Esophagus squamous epithelium (tissue), 5 donors: ENCODE data around the gene COPS8. TPM values are rescaled to one million over a fixed set of nuclear protein-coding genes. Genes with fewer than 3 reads are reported as not detected.

Experiments used
- DNase-seq: peaks from one replicate; lab custom pipeline; 2025; lab: John Stamatoyannopoulos, UW
- H3K27ac ChIP-seq, 4 donors: fragments of 200-600 bp; sonication (generic); one replicate each; pipeline ENCODE4 v1.5.1; 2016 to 2019; ENCODE audit warnings: mild to moderate bottlenecking in 1 of 4
- H3K27me3 ChIP-seq, 4 donors: fragments of 200-600 bp; sonication (generic); 1 replicate in 3 of 4; 2 replicates in 1 of 4; pipeline versions ENCODE4 v1.5.1 to v1.6.0; 2017 to 2021; ENCODE audit warnings: antibody characterized with exemption in 1 of 4
- H3K36me3 ChIP-seq, 3 donors: fragments of 200-600 bp; sonication (generic); one replicate each; pipeline ENCODE4 v1.5.1; 2016 to 2019
- H3K4me1 ChIP-seq, 3 donors: fragments of 200-600 bp; sonication (generic); one replicate each; pipeline ENCODE4 v1.5.1; 2017 to 2019
- H3K4me3 ChIP-seq, 4 donors: fragments of 200-600 bp; sonication (generic); 1 replicate in 3 of 4; 2 replicates in 1 of 4; pipeline ENCODE4 v1.5.1; 2016 to 2019; ENCODE audit warnings: mild to moderate bottlenecking in 2 of 4, moderate library complexity in 1 of 4
- H3K9me3 ChIP-seq, 3 donors: fragments of 200-600 bp; sonication (generic); one replicate each; pipeline ENCODE4 v1.5.1; 2016 to 2019
- POLR2A ChIP-seq, 4 donors: fragments of 450-650 bp; IDR thresholded peaks; one replicate each; pipeline ENCODE4 v1.6.1; 2017; ENCODE audit warnings: antibody characterized with exemption in 4 of 4, mild to moderate bottlenecking in 4 of 4, moderate library complexity in 3 of 4
- WGBS, 2 donors: methylation state at CpG; one replicate each; pipeline ENCODE4 v1.1.5; 2018; 5-methylcytosine and 5-hydroxymethylcytosine counted together
- intact Hi-C: fragments of 100-400 bp; cut with DNase I; formaldehyde crosslinking; loops from one replicate; pipeline ENCODE4 v1.15.0; 2022
- total RNA-seq, 4 donors: library from RNA; depleted of rRNA; stranded (reverse); fragments of >200 nt; gene quantifications; one replicate each; pipeline ENCODE4 v1.1.0, GENCODE V29; 2016
- TF ChIP-seq, protein P1 (sequence below), 6 experiments: fragments of 450-650 bp in 4 of 6; fragments of 200-600 bp in 2 of 6; sonication (generic) in 2 of 6; IDR thresholded peaks; one replicate each; pipeline ENCODE4 v1.5.1; 2016 to 2019; ENCODE audit warnings: antibody characterized with exemption in 6 of 6, mild to moderate bottlenecking in 4 of 6, moderate library complexity in 4 of 6
- donor health status: DM: yes; HTN: yes; CAD: no.

COPS8 gene
- total RNA-seq, 4 donors from 2014 or later, result 26.9 to 69.0 (median 54.6) TPM

DNA sequence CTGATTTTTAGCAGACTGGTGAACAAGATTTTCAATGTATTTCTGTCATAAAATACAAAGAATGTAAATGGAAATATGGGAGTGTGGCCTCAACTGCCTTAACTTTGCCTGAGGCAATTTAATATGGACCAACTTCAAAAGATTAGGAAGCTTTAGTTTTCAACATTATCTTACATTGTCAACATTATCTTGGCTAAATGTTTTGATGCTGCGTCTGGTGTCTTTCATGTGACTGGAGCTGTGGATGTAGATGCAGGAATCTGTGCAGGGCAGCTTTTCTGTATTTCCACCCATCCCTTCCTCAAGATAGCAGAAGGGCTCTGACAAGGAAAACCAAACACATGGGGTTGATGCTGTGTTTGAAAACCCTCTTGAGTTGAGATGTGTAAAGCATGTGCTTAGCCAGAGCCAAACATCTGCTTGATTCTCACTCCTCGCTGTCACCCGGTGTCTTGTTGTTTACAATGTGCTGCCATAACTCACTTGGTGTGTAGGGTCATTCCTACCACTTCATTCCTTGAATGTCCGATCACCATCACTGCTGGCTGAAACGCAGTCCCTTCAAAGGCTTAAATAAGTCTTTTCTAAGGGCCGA lies 33.0 kb downstream of the COPS8 start:
- Histone ChIP-seq H3K36me3 (no peaks in the 10 kb centered on the region), H3K27ac (peak overlapping the region in 3 of 4 donors; percentile 14 to 59 (median 34)), H3K9me3 (no peaks in the 10 kb centered on the region), H3K4me3 (no peak overlapping the region), H3K4me1 (peaks cover 0 to 15% (median 13%) of the 10 kb centered on the region in 3 donors), H3K27me3 (no peaks in the 10 kb centered on the region)
- 68 to 73% methylated on average over 4 to 6 of the region's 6 CpGs for WGBS, 2 donors
- TF ChIP-seq, protein P1, sequence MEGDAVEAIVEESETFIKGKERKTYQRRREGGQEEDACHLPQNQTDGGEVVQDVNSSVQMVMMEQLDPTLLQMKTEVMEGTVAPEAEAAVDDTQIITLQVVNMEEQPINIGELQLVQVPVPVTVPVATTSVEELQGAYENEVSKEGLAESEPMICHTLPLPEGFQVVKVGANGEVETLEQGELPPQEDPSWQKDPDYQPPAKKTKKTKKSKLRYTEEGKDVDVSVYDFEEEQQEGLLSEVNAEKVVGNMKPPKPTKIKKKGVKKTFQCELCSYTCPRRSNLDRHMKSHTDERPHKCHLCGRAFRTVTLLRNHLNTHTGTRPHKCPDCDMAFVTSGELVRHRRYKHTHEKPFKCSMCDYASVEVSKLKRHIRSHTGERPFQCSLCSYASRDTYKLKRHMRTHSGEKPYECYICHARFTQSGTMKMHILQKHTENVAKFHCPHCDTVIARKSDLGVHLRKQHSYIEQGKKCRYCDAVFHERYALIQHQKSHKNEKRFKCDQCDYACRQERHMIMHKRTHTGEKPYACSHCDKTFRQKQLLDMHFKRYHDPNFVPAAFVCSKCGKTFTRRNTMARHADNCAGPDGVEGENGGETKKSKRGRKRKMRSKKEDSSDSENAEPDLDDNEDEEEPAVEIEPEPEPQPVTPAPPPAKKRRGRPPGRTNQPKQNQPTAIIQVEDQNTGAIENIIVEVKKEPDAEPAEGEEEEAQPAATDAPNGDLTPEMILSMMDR (IDR thresholded peaks at IDR 0.05), result no peak
- no peak for TF ChIP-seq POLR2A (IDR thresholded peaks at IDR 0.05)
- intact Hi-C loops, result no loop called here
- no peak for DNase-seq

DNA sequence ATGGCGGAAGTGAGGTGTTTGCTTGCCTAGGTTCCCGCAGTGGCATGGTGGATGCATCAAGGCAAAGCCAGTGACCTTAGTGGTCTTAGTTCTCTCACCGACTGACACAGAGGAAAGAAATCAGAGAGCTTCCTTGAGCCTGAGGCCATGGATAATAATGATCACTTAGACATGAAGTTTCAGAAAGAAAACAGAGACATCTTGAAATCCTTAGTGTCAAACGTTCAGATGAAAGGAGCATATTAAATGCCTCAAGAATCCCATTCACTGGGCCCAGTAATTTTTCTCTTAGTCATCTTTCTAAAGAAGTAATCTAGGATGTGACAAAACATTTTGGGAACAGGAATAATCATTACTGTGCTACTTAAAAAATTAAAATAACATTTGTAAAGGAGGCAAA lies 35.2 kb downstream of the COPS8 start:
- intact Hi-C loops, result no loop called here
- peak overlapping the region in 1 of 4 donors; percentile 59 for H3K27ac ChIP-seq
- DNase-seq, result no peak

DNA sequence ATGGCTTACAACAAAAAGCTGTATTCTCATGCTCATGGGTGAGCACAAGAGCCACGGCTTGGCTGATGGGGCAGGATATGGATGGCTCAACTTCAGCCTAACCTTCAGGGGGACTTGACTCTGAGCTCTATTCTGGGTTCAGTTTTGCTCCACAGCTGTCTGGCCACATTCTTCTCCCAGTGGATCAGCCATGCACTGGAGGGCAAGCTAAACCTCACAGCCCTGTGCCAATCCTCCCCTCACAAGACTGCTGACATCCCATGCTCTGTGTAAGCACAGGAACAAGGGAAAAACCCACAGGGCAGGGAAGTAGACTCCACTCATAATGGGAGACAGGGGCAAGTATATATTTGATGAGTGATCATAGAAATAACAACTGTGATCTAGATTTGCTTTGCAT lies 35.6 kb downstream of the COPS8 start:
- Histone ChIP-seq H3K36me3 (no peaks in the 10 kb centered on the region), H3K4me1 (peaks cover 0 to 19% (median 13%) of the 10 kb centered on the region in 3 donors), H3K27ac (peak overlapping the region in 1 of 4 donors; percentile 59), H3K4me3 (no peak overlapping the region), H3K27me3 (no peaks in the 10 kb centered on the region), H3K9me3 (no peaks in the 10 kb centered on the region)
- DNase-seq, result no peak
- no peak for TF ChIP-seq POLR2A (IDR thresholded peaks at IDR 0.05)
- TF ChIP-seq, protein P1 (IDR thresholded peaks at IDR 0.05), result no peak
- intact Hi-C loops, result no loop called here
- WGBS, 2 donors, result 69 to 82% methylated on average over 1 of the region's 1 CpG

More for the DNA sequence above, 35.2 kb downstream of the COPS8 start:
- Histone ChIP-seq H3K4me1 (peaks cover 0 to 15% (median 13%) of the 10 kb centered on the region in 3 donors), H3K4me3 (no peak overlapping the region), H3K9me3 (no peaks in the 10 kb centered on the region), H3K36me3 (no peaks in the 10 kb centered on the region), H3K27me3 (no peaks in the 10 kb centered on the region)
- WGBS, 2 donors, result 77 to 80% methylated on average over 4 of the region's 4 CpGs
- TF ChIP-seq, protein P1 (IDR thresholded peaks at IDR 0.05), result no peak
- no peak for TF ChIP-seq POLR2A (IDR thresholded peaks at IDR 0.05)

DNA sequence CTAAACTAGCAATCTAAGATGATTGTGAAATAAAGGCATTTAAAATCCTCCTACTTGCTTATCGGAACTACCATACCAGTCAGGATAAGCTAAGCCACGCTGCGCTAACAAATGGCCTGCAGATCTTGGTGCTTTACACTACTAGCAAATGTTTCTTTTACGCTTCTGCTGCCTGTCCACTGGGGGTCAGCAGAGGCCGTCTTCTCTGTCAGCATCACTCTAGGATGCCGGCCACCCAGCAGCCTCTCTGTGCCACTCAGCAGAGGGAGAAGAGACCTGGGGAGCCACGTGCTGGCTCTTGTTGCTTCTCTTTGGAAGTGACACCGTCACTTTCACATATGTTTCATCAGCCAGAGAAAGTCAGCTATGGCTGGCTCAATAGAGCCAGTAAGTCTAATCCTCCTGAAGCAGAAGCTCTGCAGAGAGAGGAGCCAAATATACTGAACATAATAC lies 36.6 kb downstream of the COPS8 start:
- Histone ChIP-seq H3K27ac (no peak overlapping the region), H3K36me3 (no peaks in the 10 kb centered on the region), H3K4me1 (peaks cover 0 to 28% (median 13%) of the 10 kb centered on the region in 3 donors), H3K4me3 (no peak overlapping the region), H3K9me3 (no peaks in the 10 kb centered on the region), H3K27me3 (no peaks in the 10 kb centered on the region)
- TF ChIP-seq, protein P1 (IDR thresholded peaks at IDR 0.05), result peak in 5 of 6 experiments; percentile 62 to 76 (median 64)
- no peak for TF ChIP-seq POLR2A (IDR thresholded peaks at IDR 0.05)
- 56 to 61% methylated on average over 6 to 7 of the region's 8 CpGs for WGBS, 2 donors
- intact Hi-C loops, result no loop called here
- DNase-seq, result no peak

DNA sequence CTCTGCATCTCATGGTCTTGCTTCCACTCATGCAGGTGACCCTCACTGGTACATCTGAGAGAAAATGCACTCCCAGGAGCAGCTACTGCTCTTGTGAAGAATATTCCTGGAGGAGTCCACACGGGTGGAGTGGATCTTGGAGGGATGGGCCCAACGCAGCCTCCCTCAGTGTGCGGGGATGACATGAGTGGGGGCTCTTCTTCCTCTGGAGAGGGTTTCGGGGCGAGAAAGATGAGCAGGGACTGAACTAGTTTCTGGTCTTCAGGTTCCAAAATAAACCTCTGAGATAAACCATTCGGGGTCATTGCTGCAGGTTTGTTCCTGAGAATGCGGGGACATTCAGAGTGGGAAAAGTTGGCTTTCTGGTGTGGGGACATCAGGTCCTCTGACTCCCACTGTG lies 39.1 kb downstream of the COPS8 start:
- Histone ChIP-seq H3K27me3 (no peaks in the 10 kb centered on the region), H3K9me3 (no peaks in the 10 kb centered on the region), H3K4me3 (no peak overlapping the region), H3K36me3 (no peaks in the 10 kb centered on the region), H3K27ac (no peak overlapping the region), H3K4me1 (peaks cover 5 to 36% (median 17%) of the 10 kb centered on the region in 3 donors)
- intact Hi-C loops, result no loop called here
- WGBS, 2 donors, result 89 to 92% methylated on average over 4 to 6 of the region's 7 CpGs
- DNase-seq, result no peak
- TF ChIP-seq POLR2A (IDR thresholded peaks at IDR 0.05), result no peak
- TF ChIP-seq, protein P1 (IDR thresholded peaks at IDR 0.05), result no peak
